Measurements from ENCODE around the gene CD300LF. TPM values are rescaled to one million over a fixed set of nuclear protein-coding genes. Genes with fewer than 3 reads are reported as not detected.

CD300LF gene
- total RNA-seq, 1 donor from 2014 or later = 0.49 TPM

DNA sequence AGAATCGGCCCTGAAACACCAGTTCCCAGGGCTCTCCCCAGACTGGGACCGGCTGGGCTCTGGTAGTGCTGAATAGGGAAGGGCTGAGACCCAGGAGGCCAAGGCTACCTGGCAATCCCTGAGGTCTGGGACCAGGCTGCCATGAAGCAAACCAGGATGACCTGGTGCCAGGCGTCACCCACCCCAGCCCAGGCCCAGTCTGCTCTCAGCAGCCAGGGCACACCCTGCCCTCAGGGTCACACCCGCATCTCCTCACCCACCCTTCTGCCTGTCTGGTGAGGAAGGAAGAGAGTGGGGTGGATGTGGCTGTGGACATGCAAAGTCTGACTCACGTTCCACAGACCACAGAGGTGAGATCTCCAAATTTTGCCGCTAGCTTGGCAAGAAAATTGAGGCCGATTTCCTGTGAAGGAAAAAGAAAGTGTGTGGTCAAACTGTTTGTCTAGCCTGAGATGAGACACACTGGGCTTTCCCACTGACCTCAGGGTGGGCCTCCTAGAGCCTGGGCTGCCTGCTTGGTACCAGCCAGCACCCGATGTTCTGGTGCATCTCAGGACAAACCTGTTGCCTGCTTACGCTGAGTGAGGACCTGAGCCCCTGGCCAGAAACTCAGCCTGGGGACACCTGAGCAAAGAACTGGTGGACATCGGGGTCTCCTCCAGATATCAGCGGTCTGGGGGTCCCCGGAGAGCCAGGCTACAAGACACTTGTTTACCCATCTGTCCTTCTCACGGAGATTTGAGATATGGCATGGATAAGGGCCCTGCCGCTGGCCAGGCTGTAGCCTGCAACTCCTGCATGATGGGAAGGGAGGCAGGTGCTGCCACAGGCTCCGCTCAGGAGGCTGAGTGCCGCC is 18.0 kb upstream of the CD300LF start:
- TF ChIP-seq POLR2A (IDR thresholded peaks at IDR 0.05) = no peak
- TF ChIP-seq, protein P1, sequence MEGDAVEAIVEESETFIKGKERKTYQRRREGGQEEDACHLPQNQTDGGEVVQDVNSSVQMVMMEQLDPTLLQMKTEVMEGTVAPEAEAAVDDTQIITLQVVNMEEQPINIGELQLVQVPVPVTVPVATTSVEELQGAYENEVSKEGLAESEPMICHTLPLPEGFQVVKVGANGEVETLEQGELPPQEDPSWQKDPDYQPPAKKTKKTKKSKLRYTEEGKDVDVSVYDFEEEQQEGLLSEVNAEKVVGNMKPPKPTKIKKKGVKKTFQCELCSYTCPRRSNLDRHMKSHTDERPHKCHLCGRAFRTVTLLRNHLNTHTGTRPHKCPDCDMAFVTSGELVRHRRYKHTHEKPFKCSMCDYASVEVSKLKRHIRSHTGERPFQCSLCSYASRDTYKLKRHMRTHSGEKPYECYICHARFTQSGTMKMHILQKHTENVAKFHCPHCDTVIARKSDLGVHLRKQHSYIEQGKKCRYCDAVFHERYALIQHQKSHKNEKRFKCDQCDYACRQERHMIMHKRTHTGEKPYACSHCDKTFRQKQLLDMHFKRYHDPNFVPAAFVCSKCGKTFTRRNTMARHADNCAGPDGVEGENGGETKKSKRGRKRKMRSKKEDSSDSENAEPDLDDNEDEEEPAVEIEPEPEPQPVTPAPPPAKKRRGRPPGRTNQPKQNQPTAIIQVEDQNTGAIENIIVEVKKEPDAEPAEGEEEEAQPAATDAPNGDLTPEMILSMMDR (IDR thresholded peaks at IDR 0.05) = no peak
- Histone ChIP-seq H3K4me3 (no peak overlapping the region), H3K9me3 (no peaks in the 10 kb centered on the region), H3K36me3 (no peaks in the 10 kb centered on the region), H3K27me3 (peaks cover 4% of the 10 kb centered on the region), H3K27ac (no peak overlapping the region), H3K4me1 (no peaks in the 10 kb centered on the region)
- no peak for DNase-seq (ENCODE audit: extremely low spot score in 2 of 2)
- intact Hi-C loops (cut with DNase I) = no loop called here

GRCh38 chr17:74729866-74730265 is 17.1 kb upstream of the CD300LF start:
- no peak for TF ChIP-seq POLR2A (IDR thresholded peaks at IDR 0.05)
- no peak for TF ChIP-seq POLR2AphosphoS5 (IDR thresholded peaks at IDR 0.05; ENCODE audit: insufficient read depth in 1 of 2, low read depth in 1 of 2)
- TF ChIP-seq, protein P1 (IDR thresholded peaks at IDR 0.05) = no peak

GRCh38 chr17:74729368-74729767 is 16.6 kb upstream of the CD300LF start:
- intact Hi-C loops (cut with DNase I) = no loop called here
- Histone ChIP-seq H3K36me3 (no peaks in the 10 kb centered on the region), H3K4me1 (no peaks in the 10 kb centered on the region), H3K9me3 (no peaks in the 10 kb centered on the region), H3K27me3 (peaks cover 4% of the 10 kb centered on the region), H3K27ac (no peak overlapping the region), H3K4me3 (no peak overlapping the region)
- DNase-seq (ENCODE audit: extremely low spot score in 2 of 2) = no peak
- TF ChIP-seq POLR2AphosphoS5 (IDR thresholded peaks at IDR 0.05; ENCODE audit: insufficient read depth in 1 of 2, low read depth in 1 of 2) = no peak
- no peak for TF ChIP-seq POLR2A (IDR thresholded peaks at IDR 0.05)
- TF ChIP-seq, protein P1 (IDR thresholded peaks at IDR 0.05) = no peak

More at GRCh38 chr17:74729866-74730265, 17.1 kb upstream of the CD300LF start:
- Histone ChIP-seq H3K36me3 (no peaks in the 10 kb centered on the region), H3K9me3 (no peaks in the 10 kb centered on the region), H3K27me3 (peaks cover 4% of the 10 kb centered on the region), H3K4me3 (no peak overlapping the region), H3K27ac (no peak overlapping the region), H3K4me1 (no peaks in the 10 kb centered on the region)
- DNase-seq (ENCODE audit: extremely low spot score in 2 of 2) = no peak
- intact Hi-C loops (cut with DNase I) = no loop called here

GRCh38 chr17:74728702-74729075 is 16.0 kb upstream of the CD300LF start:
- TF ChIP-seq, protein P1 (IDR thresholded peaks at IDR 0.05) = no peak
- TF ChIP-seq POLR2AphosphoS5 (IDR thresholded peaks at IDR 0.05; ENCODE audit: insufficient read depth in 1 of 2, low read depth in 1 of 2) (no peak), POLR2A (IDR thresholded peaks at IDR 0.05) (no peak)
- H3K36me3 ChIP-seq = no peaks in the 10 kb centered on the region
- intact Hi-C loops (cut with DNase I) = no loop called here
- H3K27ac ChIP-seq = no peak overlapping the region
- peaks cover 4% of the 10 kb centered on the region for H3K27me3 ChIP-seq
- no peak overlapping the region for H3K4me3 ChIP-seq
- no peak for DNase-seq (ENCODE audit: extremely low spot score in 2 of 2)
- no peaks in the 10 kb centered on the region for H3K9me3 ChIP-seq
- no peaks in the 10 kb centered on the region for H3K4me1 ChIP-seq

DNA sequence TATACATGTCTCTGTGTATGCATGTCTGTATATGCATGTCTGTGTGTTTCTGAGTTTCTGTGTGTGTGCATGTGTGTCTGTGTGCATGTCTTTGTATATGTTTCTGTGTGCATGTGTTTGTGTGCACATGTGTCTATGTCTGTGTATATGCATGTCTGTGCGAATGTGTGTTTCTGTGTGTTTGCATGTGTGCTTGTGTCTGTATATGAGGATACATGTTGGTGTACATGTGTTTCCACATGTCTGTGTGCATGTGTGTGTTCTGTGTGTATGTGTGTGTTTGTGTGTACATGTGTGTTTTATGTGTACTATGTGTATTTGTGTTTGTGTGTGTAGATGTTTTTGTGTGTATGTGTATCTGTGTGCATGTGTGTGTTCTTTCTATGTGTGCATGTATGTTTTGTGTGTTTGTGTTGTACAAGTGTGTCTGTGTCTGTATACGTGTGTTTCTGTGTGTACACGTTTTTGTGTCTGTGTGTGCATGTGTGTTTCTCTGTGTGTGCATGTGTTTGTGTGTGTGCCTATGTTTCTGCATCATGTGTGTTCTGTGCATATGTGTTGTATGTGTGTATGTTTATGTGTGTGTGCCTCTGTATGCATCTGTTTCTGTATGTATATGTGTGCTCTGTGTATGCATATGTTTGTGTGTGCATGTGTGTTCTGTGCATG is 15.4 kb upstream of the CD300LF start:
- TF ChIP-seq POLR2AphosphoS5 (IDR thresholded peaks at IDR 0.05; ENCODE audit: insufficient read depth in 1 of 2, low read depth in 1 of 2) = no peak
- TF ChIP-seq POLR2A (IDR thresholded peaks at IDR 0.05) = no peak
- Histone ChIP-seq H3K4me1 (no peaks in the 10 kb centered on the region), H3K4me3 (no peak overlapping the region), H3K27me3 (peaks cover 4% of the 10 kb centered on the region), H3K36me3 (no peaks in the 10 kb centered on the region), H3K27ac (no peak overlapping the region), H3K9me3 (no peaks in the 10 kb centered on the region)
- no peak for DNase-seq (ENCODE audit: extremely low spot score in 2 of 2)
- intact Hi-C loops (cut with DNase I) = no loop called here
